Pulmonary artery endothelial cell (primary cell): ENCODE results near the gene RNU7-1. TPM values are rescaled to one million over a fixed set of nuclear protein-coding genes. Genes with fewer than 3 reads are reported as not detected.

Source experiments
- DNase-seq: peaks from one replicate; pipeline ENCODE4 v3.0.0-alpha.2; 2011; ENCODE audit warnings: low read depth, low spot score
- total RNA-seq: library from RNA; depleted of rRNA; stranded (reverse); fragments of >200 nt; gene quantifications from 2 replicates; pipeline ENCODE4 v1.2.3, GENCODE V29; 2014

RNU7-1 gene
- total RNA-seq, 1 donor from 2014 or later: not detected

DNA sequence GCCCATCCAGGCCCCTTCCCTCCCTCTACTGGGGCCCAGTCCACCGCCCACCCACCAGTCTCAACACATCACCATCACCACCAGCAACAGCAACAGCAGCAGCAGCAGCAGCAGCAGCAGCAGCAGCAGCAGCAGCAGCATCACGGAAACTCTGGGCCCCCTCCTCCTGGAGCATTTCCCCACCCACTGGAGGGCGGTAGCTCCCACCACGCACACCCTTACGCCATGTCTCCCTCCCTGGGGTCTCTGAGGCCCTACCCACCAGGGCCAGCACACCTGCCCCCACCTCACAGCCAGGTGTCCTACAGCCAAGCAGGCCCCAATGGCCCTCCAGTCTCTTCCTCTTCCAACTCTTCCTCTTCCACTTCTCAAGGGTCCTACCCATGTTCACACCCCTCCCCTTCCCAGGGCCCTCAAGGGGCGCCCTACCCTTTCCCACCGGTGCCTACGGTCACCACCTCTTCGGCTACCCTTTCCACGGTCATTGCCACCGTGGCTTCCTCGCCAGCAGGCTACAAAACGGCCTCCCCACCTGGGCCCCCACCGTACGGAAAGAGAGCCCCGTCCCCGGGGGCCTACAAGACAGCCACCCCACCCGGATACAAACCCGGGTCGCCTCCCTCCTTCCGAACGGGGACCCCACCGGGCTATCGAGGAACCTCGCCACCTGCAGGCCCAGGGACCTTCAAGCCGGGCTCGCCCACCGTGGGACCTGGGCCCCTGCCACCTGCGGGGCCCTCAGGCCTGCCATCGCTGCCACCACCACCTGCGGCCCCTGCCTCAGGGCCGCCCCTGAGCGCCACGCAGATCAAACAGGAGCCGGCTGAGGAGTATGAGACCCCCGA, 6.8 kb upstream of the RNU7-1 start:
- DNase-seq: no peak

- peak; percentile 85 for DNase-seq
Observed at GRCh38 chr12:6937481-6938352, 5.9 kb upstream of the RNU7-1 start.

DNA sequence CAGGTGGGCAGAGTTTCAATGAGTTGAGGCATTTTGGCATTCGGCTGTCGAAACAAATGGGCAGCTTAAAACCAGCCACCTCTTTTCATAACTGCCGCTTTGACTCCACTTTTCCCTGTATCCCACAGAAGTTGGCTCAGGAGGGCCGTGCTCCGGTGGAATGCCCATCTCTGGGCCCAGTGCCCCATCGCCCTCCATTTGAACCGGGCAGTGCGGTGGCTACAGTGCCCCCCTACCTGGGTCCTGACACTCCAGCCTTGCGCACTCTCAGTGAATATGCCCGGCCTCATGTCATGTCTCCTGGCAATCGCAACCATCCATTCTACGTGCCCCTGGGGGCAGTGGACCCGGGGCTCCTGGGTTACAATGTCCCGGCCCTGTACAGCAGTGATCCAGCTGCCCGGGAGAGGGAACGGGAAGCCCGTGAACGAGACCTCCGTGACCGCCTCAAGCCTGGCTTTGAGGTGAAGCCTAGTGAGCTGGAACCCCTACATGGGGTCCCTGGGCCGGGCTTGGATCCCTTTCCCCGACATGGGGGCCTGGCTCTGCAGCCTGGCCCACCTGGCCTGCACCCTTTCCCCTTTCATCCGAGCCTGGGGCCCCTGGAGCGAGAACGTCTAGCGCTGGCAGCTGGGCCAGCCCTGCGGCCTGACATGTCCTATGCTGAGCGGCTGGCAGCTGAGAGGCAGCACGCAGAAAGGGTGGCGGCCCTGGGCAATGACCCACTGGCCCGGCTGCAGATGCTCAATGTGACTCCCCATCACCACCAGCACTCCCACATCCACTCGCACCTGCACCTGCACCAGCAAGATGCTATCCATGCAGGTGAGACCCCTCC, 5.0 kb upstream of the RNU7-1 start:
- no peak for DNase-seq

DNA sequence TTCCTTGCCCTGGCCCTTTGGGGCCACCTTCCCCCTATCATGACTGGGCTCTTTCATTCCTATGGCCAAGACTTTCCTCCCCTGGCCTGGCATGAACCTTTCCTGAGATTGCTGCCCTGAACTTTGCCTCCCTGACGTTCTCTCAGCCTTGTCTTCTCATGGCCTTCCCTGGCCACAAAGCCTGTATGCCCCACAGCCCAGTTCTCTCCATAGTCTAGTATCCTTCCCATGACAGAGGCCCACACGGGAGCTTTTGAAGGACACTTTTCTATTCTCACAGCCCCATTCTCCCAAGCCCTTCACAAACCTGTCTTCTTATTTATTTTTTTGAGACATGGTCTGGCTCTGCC, 4.5 kb upstream of the RNU7-1 start:
- DNase-seq: no peak

DNA sequence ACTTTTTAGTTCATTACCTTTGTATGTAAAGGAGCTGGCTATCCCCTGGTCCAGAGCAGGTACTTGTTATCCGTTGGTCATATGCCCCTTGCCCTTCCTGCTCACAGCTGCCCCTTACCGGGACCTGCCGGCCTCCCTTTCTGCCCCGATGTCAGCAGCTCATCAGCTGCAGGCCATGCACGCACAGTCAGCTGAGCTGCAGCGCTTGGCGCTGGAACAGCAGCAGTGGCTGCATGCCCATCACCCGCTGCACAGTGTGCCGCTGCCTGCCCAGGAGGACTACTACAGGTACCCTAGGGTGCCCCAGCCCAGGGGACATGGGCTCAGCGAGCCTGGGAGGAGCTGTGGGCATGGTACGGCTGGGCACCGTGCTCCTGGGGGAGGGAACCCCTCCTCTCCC, 2.3 kb upstream of the RNU7-1 start:
- no peak for DNase-seq

GRCh38 chr12:6941782-6942181, 1.8 kb upstream of the RNU7-1 start:
- no peak for DNase-seq

GRCh38 chr12:6942331-6942665, 1.3 kb upstream of the RNU7-1 start:
- no peak for DNase-seq

GRCh38 chr12:6943389-6943721, 261 bp upstream of the RNU7-1 start:
- peak; percentile 85 for DNase-seq

DNA sequence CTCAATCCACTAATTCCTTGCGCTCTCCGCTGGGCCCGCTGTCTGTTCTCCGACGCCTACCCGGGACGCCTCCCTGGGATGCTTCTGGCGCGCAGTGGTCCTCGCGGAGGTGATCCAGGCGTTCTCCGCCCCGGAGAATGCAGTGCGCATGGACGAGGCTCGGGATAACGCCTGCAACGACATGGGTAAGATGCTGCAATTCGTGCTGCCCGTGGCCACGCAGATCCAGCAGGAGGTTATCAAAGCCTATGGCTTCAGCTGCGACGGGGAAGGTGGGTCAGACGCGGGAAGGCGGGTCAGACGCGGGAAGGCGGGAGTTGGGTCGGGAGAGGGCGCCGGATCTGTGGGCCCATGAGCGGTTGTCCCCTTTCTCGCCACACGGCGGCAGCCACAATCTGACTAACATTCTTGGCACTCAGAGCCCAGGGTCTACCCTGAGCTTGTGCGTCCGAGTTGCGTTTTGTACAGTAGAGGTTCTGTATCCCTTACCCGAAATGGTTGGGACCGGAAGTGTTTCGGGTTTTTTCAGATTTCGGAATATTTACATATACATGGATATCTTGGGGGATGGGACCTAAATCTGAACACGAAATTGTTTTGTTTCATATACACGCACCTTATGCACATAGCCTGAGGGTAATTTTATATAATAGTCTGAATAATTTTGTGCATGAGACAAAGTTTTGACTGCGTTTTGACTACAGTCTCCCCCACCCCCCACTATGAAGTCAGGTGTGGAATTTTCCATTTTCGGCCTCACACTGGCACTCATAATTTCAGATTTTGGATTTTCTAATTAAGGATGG, 968 bp downstream of the RNU7-1 start:
- peak; percentile 63 for DNase-seq

GRCh38 chr12:6945613-6946012, 2.0 kb downstream of the RNU7-1 start:
- no peak for DNase-seq

DNA sequence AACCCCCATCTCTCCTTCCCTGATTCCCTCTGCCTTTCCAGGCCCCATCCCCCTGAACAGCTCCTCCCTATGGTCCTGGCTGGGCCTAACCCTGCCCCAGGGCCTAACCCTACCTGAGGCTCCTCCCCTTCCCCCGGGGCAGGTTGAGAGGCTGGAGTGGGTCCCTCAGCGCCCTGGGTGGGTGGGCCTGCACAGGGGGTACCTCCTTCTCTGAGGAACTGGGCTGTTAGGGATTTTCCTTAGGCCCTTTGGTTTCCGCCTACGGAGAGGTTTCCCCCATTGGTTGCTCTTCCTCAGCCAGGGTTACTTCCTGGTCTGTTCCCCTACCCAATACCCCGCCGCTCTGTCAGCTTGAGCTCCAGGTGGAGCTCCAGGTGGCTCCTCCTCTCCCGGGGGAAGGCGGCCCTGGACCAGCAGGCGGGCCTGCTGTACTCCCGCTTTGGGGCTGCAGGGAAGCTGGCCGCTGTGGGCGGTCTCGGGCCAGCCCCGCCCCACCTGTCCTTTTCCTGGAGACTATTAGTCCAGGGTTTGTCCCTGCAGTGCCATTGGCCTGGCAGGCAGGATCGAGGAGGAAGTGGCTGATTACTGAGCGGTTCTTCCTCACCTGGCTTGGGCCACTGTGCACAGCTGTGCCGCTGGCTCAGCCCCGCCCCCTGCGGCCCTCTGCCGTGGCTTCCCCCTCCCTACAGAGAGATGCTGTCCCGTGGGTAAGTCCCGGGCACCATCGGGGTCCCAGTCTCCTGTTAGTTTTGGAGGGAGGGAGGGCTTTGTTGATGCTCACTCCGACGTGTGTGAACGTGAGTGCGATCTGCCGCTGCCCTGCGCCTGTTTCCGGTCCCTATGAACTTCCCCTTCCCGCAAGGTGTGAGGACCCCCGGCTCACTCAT, 2.7 kb downstream of the RNU7-1 start:
- no peak for DNase-seq

- no peak for DNase-seq
Observed at GRCh38 chr12:6946920-6947374, 3.3 kb downstream of the RNU7-1 start.

- no peak for DNase-seq
Observed at GRCh38 chr12:6947615-6948014, 4.0 kb downstream of the RNU7-1 start.

DNA sequence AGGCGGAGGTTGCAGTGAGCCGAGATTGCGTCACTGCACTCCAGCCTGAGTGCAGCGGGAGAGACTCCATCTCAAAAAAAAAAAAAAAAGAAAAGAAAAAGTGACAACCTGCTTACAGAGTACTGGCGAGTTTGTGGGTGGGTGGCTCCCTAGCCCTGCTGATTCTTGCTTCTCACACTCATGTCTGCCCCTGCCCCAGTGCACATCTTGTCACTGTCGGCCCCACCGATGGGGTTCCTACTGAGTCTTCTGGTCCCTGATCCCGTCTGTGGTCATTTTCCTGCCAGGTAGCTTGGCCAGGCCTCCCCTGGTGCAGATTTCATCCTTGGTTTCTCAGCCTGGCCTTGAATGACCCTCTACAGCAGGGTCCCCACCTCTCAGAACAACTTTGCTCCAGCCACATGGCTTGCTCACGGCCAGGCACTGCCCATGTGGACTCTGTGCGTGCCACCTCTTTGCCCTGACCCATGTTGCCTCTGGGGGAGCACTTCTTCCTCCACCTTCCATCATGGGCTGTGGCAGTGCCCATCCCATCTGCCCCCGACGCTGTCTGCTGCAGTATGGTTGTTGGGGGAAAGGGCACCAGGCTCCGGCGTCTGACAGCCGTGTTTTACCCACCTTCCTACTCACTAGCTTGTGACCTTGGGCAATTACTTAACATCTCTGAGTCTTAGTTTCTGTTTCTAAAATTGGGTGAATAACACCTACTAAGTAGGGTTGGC, 5.4 kb downstream of the RNU7-1 start:
- no peak for DNase-seq

DNA sequence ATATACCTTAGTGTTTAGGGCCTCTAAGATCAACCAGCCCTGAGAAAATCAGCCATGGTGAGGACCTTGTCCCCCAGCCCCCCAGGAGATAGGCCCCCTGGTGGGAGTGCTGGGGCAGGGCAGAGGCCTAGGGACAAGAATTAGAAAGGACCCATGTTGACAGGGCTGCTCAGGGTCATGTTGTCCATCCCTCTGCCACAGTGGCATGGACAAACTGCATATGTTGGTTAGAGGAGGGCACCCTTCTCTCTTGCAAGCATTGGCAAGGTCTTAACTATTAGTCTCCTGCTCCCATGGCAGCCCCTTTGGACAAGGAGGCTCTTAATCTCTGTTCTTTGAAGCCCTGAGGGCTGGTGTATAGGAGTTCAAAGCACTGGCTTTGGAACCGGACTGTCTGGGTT, 6.8 kb downstream of the RNU7-1 start:
- no peak for DNase-seq

DNA sequence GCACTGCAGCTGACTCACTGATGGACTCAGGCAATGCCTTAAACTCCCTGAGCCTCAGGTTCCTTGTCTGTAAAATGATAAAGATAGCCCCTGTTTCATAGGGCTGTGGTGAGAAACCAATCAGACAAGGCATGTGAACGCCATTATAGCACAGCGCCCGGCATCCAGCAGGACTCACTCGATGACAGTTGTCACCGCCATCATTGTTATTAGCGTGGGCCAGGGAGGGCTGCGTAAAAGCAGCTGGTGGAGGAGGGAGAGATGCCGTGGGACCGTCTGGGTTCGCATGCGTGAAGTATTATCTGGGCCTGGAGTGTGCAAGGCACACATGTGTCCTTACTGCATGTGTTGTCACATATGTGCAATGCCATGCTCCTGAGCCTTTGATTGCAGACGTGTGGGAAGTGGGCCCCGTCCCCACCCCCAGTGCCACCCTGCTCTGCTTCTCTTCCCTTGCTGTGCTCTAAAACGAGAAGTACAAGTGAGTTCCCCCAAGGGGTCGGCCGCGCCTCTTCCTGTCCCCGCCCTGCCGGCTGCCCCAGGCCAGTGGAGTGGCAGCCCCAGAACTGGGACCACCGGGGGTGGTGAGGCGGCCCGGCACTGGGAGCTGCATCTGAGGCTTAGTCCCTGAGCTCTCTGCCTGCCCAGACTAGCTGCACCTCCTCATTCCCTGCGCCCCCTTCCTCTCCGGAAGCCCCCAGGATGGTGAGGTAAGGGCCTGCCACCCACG, 7.4 kb downstream of the RNU7-1 start, which contains the start of gene PTPN6:
TSS of gene PTPN6 (plus strand) at position 546 of the 730 bp plus-strand sequence. CDS start at position 703, 157 bp downstream.
- DNase-seq: no peak

GRCh38 chr12:6951551-6952120, 8.0 kb downstream of the RNU7-1 start:
- no peak for DNase-seq
